ENCODE data around the gene COL8A1.

COL8A1 gene

GRCh38 chr3:99845999-99846398 lies 207.6 kb downstream of the COL8A1 start:
- DNase-seq (ENCODE audit: low read depth), result no peak

- DNase-seq (ENCODE audit: low read depth), result no peak
These were observed 208.2 kb downstream of the COL8A1 start for GRCh38 chr3:99846477-99847160.

- DNase-seq (ENCODE audit: low read depth), result no peak
These were observed 210.0 kb downstream of the COL8A1 start for GRCh38 chr3:99848433-99848832.
